ENCODE results near the gene POMT1.

POMT1 gene

GRCh38 chr9:131477816-131478419 is 24.8 kb upstream of the POMT1 start:
- DNase-seq: no peak

DNA sequence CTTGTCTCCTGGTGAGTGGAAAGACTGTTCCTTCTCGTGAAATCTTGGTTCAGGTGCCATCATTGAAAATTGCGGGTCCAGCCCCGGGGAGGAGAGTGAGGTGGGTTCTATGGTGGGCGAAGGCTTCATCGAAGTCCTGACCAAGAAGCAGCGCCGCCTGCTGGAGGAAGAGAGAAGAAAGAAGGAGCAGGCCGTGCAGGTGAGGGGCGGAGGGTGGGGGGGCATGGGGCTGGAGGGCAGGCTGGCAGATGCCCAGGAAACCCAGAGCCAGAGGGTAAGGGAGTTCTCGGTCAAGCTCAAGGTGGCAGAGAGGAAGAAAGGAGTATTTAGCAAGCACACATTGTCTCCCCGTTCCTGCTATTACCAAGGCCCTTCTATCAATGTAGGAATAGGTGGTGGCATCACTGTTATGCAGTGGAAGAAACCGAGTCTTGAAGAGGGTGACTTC is 24.3 kb upstream of the POMT1 start:
- no peak for DNase-seq

DNA sequence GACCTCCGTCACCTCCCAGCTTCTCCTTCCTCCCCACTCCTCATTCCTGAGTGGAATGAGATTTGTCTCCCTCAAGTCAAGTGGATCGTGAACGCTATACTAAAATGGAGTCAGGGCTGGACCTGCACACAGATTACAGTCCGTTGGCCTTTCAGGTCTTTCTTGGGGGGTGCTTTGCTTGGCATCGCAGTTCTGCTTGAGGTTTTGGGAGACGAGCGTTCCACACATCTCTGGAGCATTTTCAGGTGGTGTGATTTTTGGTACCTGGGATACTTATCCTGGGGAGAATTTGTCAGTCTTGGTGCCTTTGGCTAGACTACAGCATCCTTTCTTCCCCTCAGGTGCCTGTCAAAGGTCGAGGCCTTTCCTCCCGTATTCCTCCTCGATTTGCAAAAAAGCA is 23.8 kb upstream of the POMT1 start:
- DNase-seq: no peak

DNA sequence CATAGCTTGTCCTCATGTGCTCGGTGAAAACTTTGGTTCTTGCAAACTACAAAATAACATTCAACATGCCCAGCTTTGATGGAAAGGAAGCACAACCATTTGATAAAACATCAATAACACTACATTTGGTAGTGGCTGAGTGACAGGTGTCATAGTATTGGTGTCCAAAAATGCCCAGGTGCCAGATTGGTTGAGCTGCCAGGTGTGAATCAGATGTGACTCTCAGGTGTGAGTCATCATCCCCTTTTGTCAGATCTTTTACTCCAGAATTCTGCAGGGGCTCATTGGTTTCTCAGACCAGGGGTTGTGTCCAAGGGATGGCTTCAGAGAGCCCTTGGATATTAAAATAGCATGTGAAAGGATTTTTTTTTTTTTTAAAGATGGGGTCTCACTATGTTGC is 22.5 kb upstream of the POMT1 start:
- no peak for DNase-seq

DNA sequence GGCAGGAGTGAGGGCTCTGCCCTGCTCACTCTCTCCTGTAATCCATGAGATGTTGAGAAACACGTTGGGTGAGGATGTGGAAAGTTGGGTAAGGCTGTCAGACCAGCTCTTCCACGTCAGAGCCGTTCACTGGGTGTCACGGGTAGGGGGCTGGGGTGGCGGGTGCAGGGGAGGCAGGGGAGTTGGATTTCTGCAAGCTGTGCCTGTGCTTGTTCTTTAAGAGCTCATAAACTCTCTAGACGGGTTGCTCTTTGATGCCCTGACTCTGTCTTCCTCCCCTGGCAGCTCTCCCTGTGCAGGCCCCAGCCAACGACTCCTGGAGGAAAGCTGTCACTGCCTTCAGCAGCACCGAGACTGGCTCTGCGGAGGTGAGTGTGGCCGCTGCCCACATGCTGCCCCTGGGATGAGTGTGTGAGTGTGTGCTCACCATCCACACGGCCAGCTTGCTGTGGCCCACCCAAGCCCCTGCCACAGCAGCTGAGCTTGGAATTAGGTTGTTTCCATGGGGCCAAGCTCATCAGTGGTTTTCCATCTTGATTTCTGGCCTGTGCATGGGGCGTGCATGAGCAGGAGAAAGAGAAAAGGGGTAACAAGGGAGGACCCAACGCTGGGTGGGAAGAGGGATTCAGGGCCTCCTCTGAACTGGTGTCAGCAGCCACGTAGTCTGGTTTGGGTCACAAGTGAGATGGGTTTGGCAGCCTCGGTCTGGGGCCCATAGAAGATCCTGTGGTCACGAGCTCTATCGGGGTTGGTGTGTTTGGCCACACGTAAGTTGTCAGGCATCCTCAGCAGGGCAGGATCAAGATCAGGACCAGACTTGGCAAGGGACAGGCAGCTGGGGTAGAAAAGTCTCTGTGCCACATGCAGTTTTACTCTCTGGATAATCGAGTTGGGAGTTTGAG is 21.0 kb upstream of the POMT1 start:
- DNase-seq: no peak

- DNase-seq: no peak
Measured at GRCh38 chr9:131482343-131483006, 20.2 kb upstream of the POMT1 start.

DNA sequence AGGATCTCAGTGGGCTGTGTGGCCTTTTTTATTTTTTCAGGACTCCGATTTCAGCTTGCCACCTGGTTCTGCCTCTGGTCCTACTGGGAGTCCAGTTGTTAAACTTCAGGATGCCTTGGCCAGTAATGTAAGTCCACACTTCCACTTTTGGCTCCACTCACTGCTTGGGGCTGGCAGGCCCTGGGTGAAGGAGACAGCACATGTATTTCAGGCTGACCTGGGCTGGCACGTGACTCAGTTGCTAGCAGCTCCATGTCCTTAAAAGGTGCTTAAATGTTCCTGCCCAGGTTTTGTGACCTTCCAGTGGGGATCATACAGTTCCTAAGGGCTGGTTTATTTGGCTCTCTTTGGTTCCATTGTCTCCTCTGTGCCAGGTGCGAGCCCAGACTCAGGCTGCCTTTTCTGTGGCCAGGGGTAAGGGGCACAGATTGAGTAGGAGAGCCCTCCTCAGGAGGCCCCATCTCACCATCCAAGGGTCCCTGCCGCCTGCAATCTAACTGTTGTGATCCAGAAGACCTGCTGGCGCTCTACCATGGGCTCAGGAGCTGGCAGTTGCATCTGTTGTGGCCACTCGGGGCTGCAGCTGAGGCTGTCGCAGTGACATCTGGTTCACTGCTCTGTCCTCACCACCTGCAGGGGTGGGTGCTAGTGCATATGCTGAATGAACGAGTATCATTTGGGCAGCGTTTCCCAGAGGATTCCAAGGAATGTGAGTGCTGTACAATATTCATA is 19.2 kb upstream of the POMT1 start:
- no peak for DNase-seq

- DNase-seq: no peak
Measured at GRCh38 chr9:131484051-131484445, 18.7 kb upstream of the POMT1 start.

DNA sequence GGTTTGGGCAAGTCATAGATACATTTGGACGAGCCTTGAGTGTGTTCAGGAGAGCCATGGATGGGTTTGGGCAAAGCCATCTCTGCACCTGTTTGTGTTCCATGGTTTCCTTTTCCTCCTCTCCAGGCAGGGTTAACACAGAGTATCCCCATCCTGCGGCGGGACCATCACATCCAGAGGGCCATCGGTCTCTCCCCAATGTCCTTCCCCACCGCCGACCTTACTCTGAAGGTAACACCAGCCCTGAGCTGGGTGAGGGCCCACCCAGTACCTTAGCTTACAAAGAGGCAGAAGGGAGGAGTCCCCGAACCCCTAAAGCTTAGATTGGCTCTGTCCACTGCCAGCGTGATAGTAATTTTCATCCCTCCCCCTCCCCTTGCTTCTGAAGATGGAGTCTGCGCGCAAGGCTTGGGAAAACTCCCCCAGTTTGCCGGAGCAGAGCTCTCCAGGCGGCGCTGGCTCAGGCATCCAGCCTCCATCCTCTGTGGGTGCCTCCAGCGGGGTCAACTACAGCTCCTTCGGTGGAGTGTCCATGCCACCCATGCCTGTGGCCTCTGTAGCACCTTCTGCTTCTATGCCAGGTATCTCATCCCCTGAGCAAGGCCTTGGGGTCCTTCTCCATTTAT is 18.0 kb upstream of the POMT1 start:
- DNase-seq: no peak

DNA sequence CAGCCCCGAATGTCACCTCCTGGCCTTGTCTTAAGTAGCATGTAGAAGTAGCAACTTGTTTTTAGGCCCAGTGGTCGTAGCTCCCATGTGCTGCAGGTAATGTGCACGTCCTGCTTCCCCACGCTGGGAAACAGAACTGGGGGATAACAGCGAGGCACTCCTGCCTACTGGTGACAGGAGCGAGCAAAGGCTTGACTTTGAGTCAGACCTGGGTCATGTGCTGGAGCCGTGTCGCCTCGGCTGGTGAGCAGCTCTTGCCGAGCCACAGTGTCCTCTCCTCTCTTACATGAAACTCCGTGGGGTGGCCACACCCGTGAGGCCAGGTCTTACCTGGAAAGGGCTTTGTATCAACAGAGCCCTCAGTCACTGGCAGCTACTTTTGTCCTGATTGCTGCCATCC is 17.5 kb upstream of the POMT1 start:
- no peak for DNase-seq

- no peak for DNase-seq
Measured at GRCh38 chr9:131485728-131486422, 16.8 kb upstream of the POMT1 start.

- DNase-seq: no peak
Measured at GRCh38 chr9:131487001-131487400, 15.7 kb upstream of the POMT1 start.

DNA sequence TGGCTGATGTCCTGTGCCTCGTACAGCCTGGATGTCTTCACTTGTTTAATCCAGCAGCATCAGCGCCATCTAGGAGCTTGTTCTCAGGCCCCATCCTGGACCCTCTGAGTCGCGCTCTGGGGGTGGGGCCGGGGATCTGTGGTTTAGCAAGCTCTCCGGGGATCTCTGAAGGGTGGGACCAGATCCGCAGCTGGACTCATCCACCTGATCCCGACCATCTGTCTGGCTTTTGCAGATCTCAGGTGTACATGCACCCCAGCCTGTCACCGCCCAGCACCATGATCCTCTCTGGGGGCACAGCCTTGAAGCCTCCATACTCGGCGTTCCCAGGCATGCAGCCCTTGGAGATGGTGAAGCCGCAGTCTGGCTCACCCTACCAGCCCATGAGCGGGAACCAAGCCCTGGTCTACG is 15.1 kb upstream of the POMT1 start:
- no peak for DNase-seq

GRCh38 chr9:131490514-131490913 is 12.2 kb upstream of the POMT1 start:
- DNase-seq: no peak

DNA sequence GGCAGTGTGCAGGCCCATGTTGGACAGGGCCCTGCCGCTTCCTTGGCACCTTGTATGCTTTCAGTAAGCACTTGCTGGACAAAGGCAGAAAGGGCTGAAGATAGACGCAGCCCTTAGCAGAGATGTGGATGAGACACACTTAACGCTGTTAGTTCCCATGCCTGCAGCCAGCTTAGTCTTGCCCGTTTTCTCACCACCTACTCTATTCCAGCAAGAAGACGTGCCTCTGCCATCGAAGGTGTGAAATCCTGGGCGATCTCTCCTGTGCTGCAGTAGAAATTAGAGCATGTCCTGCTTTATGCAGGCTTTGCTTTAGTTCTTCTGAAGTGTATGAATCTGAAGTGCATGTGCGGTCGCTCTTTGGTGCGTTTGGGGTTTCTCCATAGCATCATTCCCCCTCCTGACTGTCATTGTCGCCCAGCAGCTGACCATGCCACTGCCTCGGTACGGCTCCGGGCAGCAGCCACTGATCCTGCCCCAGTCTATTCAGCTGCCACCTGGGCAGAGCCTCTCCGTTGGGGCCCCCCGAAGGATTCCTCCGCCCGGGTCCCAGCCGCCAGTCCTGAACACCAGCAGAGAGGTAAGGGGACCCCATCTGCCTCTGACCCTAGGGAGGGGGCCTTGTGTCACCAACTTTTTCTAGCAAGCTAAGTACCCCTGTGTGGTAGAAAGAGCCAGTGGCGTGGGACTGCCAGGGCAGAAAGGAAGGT is 11.6 kb upstream of the POMT1 start:
- DNase-seq: no peak

GRCh38 chr9:131492070-131492469 is 10.6 kb upstream of the POMT1 start:
- DNase-seq: no peak

DNA sequence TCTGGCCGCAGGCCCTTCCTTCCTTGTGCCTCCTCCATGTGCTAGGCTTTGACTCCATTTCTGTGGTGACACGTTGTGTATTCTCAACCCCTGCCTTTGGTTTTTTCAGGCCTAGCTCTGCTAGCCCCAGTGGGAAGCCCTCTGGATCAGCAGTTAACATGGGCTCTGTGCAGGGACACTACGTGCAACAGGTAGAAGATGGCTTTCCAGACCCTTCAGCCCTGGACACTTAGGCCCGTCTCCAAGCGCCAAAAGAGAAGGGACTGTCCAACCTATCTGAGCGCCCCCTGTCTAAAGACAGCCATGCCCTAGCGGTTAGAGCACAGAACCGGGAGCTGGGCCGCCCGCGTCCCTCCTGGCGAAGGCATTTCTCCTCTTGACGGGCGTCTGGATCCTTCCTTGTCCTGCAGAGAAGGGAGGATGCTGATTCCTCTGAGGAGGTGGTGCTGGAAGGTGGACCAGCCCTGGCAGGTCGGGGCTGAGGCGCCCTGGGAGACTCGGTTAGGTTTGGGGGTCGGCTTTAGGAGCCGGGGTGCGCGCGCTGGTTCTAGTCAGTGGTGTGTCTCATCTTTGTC is 8.3 kb upstream of the POMT1 start:
- no peak for DNase-seq

DNA sequence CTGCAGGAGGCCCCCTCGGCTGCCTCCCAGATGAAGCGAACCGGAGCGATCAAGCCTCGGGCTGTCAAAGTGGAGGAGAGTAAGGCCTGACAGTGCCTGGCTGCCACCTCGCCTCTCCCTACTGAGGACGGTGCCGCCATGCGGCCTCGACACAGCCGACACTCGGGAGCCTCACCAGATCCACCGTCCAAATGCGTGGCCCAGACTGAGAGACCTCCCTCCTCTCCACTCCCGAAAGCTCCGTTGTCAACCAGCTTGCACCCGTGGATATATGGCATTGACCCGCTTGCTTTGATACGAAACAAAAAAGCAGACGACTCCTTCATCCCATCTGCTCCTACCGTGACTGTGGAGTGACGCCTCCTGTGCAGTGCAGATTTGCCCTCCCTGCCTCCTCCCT is 6.9 kb upstream of the POMT1 start:
- DNase-seq: no peak

- DNase-seq: no peak
Measured at GRCh38 chr9:131496844-131497405, 5.8 kb upstream of the POMT1 start.

DNA sequence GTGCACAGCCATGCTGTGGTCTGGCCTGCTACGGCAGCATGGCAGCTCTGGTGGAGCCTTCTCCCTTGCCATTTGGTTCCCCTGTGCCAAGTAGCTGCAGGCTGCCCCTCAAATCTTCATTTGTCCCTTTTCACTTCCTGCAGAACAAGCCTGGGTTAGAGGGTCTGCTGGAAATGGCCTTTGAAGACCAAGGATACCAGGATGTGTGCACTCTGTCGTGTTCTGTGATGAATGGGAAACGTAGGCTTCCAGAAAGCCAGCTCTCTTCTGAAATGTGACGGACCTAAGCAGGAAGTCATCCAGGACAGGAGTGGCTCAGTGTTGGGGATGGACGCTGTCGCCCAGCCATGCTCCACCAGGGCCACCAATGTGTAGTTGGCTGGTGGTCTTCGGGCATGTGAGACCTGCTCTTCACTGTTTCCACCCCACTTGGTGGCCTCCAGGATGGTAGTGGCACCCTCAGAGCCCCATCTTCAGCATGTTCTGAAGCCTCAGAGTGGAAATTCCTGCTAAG is 3.4 kb upstream of the POMT1 start:
- no peak for DNase-seq

DNA sequence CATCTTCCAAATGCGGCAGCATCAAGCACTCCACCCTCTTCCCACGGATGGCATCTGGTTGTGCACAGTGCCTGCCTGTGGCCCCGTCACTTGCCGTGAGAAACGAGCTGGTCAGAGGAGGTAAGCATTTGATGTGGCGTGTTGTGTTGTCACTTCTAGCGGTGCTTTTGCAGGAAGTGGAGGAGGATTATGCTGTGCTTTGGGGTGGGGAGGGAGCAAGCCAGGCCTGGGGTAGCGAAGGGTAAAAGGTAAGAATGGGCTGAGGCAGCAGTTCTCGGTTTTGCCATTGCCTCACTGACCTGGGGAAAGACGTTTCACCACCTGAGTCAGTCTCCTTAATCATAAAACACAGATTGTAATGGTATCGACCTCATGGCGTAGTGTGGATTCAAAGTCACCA is 2.3 kb upstream of the POMT1 start:
- DNase-seq: no peak
